Endothelial cell of umbilical vein (primary cell): Measurements from ENCODE around the gene MRPS11.

ENCODE experiments used
- JUN ChIP-seq: IDR thresholded peaks from 2 replicates; pipeline ENCODE4 v1.6.1; 2011; ENCODE audit warnings: borderline replicate concordance, low read depth; ENCODE audit not compliant: insufficient read length, insufficient read depth
- POLR2AphosphoS5 ChIP-seq: IDR thresholded peaks from 2 replicates; pipeline ENCODE4 v1.6.1; 2012; ENCODE audit warnings: low read depth, mild to moderate bottlenecking, control low read depth, low read length, moderate library complexity; ENCODE audit not compliant: insufficient read depth
- TF ChIP-seq, protein P1 (sequence below), 2 donors: IDR thresholded peaks; 1 replicate in 1 of 2; 2 replicates in 1 of 2; pipeline ENCODE4 v1.5.1; 2011; ENCODE audit warnings: low read length in 2 of 2, mild to moderate bottlenecking in 2 of 2, moderate library complexity in 2 of 2, control low read depth in 1 of 2, inconsistent platforms in 1 of 2, low read depth in 1 of 2; ENCODE audit not compliant: insufficient read depth in 1 of 2; ENCODE audit errors: extremely low read depth in 1 of 2
- TF ChIP-seq, protein P2 (sequence below): IDR thresholded peaks from 2 replicates; pipeline ENCODE4 v1.6.1; 2011; ENCODE audit not compliant: insufficient read depth, insufficient read length

GRCh38 chr15:88430051-88430450 lies 37.5 kb upstream of the MRPS11 start:
- TF ChIP-seq, protein P1, sequence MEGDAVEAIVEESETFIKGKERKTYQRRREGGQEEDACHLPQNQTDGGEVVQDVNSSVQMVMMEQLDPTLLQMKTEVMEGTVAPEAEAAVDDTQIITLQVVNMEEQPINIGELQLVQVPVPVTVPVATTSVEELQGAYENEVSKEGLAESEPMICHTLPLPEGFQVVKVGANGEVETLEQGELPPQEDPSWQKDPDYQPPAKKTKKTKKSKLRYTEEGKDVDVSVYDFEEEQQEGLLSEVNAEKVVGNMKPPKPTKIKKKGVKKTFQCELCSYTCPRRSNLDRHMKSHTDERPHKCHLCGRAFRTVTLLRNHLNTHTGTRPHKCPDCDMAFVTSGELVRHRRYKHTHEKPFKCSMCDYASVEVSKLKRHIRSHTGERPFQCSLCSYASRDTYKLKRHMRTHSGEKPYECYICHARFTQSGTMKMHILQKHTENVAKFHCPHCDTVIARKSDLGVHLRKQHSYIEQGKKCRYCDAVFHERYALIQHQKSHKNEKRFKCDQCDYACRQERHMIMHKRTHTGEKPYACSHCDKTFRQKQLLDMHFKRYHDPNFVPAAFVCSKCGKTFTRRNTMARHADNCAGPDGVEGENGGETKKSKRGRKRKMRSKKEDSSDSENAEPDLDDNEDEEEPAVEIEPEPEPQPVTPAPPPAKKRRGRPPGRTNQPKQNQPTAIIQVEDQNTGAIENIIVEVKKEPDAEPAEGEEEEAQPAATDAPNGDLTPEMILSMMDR (IDR thresholded peaks at IDR 0.05; ENCODE audit: extremely low read depth in 1 of 2, insufficient read depth in 1 of 2, low read depth in 1 of 2, low read length in 2 of 2): no peak
- no peak for TF ChIP-seq JUN
- TF ChIP-seq POLR2AphosphoS5: no peak
- TF ChIP-seq, protein P2, sequence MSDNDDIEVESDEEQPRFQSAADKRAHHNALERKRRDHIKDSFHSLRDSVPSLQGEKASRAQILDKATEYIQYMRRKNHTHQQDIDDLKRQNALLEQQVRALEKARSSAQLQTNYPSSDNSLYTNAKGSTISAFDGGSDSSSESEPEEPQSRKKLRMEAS: no peak
